RPMI7951 (cell line): ENCODE results near the gene ALDH1B1. TPM values are rescaled to one million over a fixed set of nuclear protein-coding genes. Genes with fewer than 3 reads are reported as not detected.
A peak's percentile ranks its signal among the peaks of the same experiment; 100 is the strongest.
"Not testable (repeated sequence)": the region's sequence is repeated elsewhere in the genome, so short reads cannot be mapped to it uniquely, and the experiment has no call there.

Experiments used
- DNase-seq: peaks from one replicate; pipeline ENCODE4 v3.0.0-alpha.2; 2012; ENCODE audit warnings: low read depth
- total RNA-seq: library from RNA; depleted of rRNA; stranded (reverse); fragments of >200 nt; shearing (Covaris generic); gene quantifications from 2 replicates; pipeline ENCODE4 v1.2.3, GENCODE V29; 2014

Gene ALDH1B1
- total RNA-seq, 1 experiment from 2014 or later, result 18.7 TPM

DNA sequence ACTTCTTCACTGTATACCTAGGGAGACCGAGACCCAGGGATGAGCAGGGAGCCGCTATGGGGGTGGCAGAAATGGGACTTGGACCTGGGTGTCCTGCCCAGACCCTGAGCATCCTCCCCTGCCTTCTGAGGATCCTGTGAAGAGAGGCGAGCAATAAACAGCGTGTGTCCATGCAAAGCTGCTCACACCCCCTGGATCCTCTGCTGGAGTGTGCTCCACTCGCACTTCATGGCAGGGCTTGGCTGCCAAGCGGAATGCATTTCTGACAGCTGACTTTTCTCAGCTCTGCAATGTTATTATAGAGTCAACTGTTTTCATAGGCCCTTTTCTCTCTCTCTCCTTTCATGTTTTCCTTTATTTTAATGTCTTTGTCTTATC lies 31.0 kb upstream of the ALDH1B1 start:
- no peak for DNase-seq

DNA sequence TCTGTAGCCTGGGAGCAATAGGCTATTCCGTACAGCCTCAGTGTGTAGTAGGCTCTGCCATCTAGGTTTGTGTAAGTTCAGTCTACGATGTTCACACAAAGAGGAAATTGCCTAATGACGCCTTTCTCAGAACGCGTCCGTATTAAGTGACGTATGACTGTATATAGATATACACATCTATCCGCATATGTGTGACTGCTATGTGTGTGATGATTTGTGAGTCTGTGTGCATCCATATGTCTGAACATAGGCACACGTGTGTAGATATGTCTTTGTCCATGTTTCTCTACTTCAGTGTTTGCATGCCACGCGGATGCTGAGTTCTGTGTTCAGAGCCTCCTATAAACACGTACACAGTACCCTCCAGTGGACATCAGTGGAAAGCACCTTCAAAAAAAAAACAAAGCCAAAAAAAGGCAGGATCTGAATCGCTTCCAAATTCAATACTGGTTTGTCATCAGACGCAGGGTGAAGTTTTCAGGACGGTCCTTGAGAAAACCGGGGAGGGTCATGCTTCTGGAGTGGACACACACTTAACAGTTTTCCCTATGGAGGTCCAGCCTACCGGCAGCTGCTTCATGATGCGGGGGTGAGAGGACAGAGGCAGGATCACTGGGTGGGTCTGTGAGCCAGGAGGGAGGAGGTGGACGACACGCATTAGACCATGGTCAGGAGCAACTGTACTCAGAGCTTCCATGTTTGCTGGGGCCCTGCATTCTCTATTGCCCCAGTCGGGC lies 29.5 kb upstream of the ALDH1B1 start:
- DNase-seq, result peak; percentile 80

DNA sequence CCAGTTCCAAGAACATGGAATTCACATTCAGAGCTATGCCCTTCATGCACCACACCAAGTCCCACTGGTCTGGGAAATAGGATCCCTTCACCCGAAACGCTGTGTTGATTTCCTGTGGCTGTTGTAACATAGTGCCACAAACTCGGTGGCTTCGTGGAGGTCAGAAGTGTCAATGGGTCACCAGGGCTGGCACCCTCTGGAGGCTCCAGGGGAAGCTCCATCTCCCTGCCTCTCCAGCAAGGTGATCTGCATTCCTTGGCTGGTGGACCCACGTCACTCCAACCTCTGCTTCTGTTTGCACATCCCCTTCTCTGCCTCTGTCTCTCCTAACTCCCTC lies 28.9 kb upstream of the ALDH1B1 start:
- DNase-seq, result no peak

DNA sequence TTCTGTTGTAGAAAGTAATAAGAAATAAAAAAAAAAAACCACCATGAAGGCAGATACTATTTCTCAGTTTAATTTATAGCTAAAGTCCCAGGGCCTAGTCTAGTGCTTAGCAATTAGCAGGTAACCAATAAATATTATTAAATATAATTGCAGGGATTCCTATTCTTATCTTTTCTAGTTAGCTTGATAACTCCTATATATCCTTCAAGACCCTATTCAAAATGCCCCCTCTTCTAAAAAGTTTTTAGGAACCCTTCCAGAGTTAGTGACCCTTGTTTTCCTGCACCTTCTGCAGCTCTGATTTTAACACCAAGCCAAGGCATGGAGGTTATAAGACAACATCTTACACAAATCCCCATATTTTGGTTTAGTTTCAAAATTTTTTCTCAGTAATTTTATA lies 24.6 kb upstream of the ALDH1B1 start:
- DNase-seq, result no peak

DNA sequence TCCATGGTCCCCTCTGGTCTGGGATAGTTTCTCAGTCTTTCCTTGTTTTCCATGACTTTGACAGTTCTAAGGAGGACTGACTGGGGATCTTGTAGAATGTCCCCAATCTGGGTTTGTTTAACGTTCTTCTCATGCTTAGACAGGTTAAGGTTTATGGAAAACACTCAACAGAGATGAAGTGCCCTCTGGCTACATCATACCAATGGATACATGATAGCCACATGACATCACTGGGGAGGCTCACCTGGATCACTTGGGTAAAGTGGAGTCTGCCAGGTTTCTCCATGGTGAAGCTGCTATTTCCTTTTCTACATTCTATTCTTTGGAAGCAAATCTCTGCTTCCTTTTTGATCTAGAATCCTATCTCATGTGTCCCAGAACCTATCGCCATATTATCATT lies 23.8 kb upstream of the ALDH1B1 start:
- no peak for DNase-seq

DNA sequence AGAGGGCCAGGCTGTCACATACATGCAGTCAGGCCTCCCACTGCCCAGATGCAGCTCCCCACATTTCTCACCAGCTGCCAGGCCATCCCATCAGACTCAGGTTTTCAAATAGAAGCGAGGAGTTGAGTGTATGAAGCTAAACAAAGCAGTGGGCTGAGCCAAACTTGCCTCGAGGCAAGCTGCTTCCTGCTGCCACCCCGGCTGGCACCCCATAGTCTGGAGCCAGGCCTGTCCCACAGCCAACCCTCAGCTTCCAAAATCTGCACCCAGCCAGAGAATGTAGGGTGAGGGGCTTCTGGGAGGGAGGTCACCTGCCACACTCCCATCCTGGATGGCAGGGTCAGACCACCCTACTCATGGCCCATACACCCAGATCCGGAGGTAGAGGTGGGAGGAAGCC lies 22.3 kb upstream of the ALDH1B1 start:
- no peak for DNase-seq

DNA sequence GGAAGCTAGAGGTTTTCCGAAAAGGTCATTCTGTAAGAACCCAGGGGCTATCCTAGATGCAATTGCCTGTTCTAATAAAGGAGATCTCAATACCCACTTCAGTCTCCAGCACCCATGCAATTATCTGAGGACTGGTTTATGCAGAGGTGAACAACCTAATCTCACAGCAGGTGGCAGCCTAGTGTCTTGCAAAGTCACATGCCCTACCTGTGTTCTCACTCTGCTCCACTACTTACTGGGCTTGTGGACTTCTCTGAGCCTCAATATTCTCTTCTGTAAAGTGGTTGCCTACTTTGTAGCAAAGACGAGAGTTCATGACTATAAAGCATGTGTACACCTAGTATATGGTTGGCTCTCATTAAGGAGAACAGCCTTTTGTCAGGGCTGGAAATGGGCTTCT lies 21.0 kb upstream of the ALDH1B1 start:
- DNase-seq, result no peak

DNA sequence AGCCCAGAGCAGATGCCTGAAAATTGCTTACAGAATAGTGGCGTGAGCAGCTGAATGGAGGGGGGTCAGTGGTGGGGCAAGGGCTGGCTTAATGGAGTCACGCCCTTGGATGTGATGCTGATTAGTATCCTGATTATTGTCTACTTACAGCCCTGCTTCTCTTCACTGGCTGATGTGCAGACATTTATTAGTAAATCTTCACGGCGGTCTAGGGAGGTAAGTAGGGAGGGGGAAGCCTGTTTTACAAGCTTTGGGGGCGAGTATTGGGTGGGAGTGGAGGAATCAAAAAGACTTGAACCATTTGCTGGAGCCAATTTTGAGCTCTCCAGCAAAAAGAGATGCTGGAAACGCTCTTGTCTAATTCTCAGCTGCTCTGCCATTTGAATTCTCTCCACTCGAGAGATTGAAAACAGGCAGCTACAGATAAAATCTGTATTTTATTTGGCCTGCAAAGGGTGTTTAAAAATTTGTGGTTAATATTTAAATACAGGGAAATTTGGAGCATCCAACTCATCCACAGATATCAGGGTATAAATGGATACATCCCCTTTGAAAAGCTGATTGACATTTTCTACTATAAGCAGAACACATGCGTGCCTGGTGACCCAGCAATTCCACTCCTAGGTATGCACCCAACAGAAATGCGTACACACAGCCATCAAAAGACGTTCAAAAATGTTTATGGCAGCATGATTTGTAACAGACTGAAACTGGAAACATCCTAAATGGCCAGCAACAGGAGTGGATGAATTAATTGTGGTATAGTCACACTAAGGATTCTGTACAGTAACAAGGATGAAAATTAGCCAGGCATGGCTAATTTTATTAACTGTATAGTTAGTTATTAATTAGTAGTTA lies 19.5 kb upstream of the ALDH1B1 start:
- no peak for DNase-seq

DNA sequence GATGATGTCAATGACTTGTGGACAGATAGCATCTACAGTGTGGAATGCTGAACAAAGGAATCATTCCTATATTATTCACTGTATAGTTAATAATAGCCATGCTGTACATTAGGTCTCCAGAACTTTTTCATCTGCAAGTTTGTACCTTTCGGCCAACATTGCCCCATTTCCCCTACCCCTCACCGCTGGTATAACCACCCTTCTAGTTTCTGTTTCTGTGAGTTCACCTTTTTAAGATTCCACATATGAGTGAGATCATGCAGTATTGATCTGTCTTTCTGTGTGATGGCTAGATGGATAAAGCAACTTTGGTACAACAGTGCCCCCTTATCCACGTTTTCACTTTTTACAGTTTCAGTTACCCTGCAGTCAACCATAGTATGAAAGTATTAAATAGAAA lies 18.8 kb upstream of the ALDH1B1 start:
- DNase-seq, result no peak

DNA sequence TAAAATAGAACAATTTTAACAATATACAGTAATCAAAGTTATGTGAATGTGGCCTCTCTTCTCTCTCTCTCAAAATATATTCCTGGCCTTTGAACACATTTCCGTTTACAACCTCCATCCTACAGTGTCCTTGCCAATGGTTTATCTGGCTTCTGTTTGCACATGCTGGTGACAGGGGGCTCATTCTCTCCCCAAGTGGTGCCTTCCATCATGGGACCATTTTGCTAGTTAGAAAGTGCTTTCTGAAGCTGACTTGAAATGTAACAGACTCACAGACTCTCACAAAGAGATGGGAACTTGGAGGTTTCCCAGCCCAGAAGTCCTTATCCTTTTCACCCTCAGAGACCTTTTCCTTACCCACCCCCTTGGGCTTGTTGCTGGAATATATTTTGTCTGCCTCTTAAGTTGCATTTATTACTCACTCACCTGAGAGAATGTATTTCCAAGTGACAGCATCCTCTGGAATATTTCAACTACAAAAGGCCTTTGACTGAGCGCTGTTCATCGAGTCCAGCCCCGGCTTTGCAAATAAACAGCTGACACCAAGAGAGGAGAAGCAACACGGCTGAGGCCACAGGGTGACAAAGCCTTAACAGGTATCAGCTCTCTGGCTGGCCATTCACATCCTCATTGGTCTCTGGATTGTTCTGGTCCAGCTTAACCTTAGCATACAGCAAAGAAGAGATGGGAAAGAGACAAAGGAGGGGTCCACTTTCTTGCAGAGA lies 17.5 kb upstream of the ALDH1B1 start:
- DNase-seq, result no peak

DNA sequence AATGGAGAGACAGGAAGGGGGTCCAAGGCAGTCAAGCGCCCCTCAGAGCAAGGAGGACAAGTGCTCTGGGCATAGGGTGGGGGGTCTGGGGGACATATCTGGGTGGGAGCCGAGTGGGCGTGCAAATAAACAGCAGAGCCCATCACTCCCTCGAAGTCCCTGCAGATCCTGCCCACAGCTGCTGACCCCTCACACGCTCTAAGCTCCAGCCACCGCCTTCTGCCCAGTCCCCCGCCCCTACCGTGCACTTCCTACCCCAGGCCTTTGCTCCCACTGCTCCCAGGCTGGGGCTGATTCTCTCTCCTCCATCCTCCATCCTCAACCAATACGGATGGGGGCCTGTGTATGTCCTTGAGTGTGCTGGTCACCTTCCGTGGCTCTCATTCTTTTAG lies 16.9 kb upstream of the ALDH1B1 start:
- DNase-seq, result no peak

DNA sequence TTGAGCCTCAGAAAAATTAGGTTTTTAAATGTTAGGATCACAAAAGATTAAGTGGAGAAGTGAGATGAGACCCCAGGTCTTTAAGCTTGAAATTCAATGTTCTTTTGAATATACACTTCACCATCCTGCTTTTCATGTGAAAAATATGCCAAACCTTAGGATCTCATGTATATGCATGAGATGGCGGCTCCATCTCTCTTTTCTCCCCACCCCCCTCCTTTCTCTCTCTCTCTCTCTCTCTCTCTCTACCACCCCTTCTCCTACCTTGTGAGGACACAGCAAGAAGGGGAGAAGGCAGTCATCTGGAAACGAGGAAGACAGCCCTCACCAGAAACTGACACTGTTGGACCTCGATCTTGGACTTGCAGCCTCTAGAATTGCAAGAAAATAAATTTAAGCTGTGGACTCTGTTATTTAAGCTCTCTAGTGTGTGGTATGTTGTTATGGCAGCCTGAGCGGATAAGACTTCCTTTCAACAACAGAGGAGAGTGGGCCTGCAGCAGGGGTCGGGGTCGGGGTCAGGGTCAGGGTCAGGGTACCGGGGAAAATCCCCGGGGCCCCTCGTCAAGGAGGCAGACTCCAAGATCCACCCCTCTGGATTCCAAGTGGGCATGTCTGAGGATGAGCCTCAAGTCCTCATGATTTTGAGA lies 16.4 kb upstream of the ALDH1B1 start:
- no peak for DNase-seq

DNA sequence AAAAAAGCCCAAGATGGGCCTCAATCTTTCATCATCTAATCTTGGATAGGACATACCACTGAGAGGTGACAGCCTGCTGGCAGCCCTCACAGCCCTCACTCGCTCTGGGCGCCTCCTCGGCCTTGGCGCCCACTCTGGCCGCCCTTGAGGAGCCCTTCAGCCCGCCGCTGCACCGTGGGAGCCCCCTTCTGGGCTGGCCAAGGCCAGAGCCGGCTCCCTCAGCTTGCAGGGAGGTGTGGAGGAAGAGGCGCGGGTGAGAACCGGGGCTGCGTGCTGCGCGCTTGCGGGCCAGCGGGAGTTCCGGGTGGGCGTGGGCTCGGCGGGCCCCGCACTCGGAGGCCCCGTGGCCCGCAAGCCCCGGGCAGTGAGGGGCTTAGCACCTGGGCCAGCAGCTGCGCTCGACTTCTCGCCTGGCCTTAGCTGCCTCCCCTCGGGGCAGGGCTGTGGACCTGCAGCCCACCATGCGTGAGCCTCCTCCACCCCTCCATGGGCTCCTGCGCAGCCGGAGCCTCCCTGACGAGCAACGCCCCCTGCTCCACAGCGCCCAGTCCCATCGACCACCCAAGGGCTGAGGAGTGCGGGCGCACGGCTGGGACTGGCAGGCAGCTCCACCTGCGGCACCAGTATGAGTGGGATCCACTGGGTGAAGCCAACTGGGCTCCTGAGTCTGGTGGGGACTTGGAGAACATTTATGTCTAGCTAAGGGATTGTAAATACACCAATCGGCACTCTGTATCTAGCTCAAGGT lies 15.0 kb upstream of the ALDH1B1 start:
- not testable (repeated sequence) for DNase-seq

DNA sequence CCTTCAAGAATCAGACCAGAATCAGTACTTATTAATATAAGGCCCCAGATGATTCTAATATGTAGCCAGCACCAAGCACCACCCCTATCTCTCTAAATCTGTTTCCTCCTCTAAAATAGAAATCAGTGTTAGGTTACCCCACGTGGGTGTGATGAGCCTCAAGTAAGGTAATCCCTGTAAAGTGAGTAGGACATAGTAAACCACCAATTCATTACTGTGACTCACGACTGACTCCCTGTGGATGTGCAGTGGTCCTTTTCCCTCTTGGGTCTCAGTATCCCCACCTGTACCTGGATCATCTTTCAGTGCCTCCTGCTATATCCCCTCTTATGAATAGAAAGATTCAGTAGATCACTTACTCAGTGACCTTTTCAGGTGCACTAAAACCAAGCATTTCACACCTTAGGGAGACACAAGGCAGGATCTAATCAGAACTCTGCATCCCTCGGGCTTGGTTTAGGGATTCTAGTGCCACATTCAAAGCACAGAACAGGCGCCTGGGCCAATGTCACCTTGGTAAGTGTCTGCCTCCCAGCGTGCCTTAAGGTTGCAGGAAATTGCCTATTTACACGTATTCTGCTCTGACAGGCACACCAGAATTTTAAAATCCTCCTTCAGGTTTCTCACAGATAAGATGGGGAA lies 12.2 kb upstream of the ALDH1B1 start:
- no peak for DNase-seq

DNA sequence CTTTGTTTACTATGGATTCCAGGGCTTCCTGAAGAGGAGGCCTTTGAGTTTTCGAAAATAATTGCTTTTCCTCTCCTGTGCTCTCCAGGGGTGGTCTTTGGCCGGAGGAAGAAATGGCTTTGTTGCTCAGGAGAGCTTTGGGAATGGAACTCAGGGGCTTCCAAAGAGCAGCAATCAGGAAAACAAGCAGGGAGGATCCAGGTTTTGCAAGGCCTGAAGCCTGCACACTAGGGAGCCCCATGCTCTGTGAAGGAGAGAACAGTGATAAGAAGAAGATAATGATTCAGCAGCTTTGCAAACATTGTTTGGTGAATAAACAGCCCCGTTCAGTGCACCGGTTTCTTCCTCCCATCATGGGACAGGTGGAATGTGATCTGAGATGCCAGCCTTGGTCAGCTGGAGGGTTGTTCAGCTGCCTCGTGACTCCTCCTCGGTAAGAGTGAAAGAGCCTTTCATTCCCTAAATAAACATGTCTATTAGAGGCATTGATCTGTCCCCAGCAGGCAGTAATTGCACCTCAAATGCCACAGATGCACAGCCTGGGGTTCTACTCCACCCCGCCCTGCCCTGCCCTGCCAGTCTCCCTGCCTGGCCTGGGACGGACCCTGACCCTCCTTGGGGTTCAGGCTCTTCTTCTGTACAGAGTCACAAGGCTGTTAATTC lies 11.5 kb upstream of the ALDH1B1 start:
- no peak for DNase-seq

DNA sequence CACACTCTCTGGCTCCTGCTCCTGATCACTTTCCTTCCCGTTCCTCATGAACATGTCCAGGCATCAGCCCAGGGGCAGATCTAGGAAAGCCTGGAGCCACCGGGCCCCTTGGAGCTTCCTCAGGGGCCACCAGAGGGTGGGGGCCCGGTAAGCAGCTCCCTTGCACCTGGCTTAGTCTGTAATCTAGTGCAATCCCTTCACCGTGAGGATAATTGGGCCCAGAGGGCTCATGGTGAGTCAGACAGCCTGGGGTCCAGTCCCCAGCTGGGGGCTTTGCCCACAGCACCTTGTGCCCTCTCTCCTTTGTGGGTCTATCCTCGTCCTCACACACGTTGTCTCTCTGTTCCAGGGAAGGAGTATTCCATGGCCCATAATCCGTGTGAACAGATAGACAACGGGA lies 10.4 kb upstream of the ALDH1B1 start:
- DNase-seq, result no peak

DNA sequence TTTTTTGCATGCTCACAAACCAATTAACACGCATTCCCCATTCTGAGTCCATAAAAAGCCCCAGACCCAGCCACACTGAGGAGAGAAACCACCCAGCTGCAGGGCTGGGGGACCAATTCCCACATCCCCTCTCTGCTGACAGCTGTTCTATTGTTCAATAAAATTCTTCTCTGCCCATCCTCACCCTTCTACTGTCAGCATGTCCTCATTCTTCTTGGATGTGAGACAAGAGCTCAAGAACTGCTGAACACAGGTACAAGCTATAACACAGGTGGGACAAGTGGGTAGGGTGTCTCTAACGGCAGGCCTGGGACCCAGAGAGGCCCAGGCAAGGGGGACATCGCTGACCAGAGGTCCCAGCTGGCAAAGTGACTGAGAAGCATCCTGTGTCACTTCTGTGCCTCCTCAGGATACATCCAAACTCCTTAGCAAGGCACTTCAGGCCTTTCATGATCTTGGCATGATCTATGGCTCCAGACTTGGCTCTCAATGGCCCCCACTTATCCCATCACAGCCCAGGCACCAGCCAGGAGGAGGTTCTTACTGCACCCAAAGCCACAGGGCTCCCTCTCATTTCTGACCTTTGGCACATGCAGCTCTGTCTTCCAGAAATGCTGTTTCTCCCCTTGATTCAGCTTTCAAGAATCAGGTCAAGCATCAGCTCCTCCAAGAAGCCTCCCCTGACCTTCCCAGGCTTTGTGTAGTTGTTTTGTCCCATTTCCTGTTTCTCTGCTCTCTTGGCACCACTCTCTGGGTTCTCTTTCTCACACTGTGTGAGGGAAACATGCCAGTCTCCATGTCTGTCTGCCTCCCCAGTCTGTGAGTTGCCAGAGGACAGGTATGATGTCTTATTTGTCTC lies 7.3 kb upstream of the ALDH1B1 start:
- no peak for DNase-seq

DNA sequence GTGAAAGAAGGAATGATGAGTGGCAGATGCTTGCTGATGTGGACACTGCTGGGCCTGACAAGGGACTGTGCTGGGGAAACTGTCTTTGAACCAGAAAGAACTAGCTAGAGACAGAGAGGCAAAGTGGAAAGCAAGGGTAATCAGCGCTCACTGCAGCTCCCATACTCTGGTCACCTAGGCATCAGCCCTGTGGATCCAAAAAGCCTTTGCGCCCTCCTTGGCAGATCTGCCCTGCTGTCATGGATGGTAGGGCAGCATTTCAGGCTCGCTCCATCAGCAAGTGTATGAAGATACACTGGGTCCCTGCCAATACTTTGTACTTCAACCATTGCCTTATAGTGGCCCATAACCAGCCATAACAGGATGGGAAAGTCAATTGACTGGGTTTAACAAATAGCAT lies 6.6 kb upstream of the ALDH1B1 start:
- DNase-seq, result no peak

DNA sequence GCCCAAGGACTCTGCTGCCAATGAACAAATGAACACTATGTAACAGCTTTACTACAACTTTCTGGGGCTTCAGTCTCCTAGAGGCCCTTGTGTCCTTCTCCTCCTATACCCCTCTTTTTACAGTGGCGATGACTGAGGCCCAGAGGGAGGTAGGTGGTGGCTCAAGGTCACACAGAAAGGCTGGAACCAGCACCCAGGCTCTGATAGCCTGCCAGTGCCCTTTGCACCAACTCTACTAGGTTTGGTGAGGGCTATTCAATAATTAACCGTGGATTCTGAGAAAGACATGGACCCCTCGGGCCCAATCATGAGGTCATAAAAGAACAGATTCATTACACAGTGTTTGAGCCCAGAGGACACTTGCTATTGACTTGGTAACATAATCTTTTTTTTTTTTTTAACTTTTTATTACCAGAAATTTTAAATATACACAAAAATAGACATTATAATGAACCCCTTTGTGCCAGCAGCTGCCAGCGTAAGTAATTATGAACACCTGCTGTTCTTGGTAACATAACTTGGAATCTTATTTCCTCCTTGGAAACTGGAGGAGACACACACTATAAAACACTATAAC lies 6.1 kb upstream of the ALDH1B1 start:
- no peak for DNase-seq
